Measurements from ENCODE around the gene TXNDC12.
"Not testable (repeated sequence)": the region's sequence is repeated elsewhere in the genome, so short reads cannot be mapped to it uniquely, and the experiment has no call there.

DNA sequence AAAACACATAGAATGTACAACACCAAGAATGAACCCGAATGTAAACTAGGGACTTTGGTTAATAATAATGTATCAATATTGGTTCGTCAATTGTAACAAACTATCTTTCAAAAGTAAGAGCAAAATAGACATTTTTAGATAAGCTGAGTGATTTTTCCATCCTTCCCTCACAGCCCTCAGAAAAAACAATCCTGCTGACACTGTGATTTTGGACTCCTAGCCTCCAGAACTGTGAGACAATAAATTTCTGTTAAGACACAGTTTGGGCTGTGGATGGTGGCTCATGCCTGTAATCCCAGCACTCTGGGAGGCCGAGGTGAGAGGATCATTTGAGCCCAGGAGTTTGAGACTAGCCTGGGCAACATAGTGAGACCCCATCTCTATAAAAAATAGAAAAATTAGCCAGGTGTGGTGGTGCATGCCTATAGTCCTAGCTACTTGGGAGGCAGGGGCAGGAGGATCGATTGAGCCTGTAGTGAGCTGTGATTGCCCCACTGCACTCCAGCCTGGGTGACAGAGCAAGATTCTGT lies 9.3 kb downstream of the TXNDC12 start:
- TF ChIP-seq FOXM1 (IDR thresholded peaks at IDR 0.05; ENCODE audit: borderline replicate concordance); FOXK2 (IDR thresholded peaks at IDR 0.05); TARDBP (IDR thresholded peaks at IDR 0.05); L3MBTL2 (conservative IDR thresholded peaks at IDR 0.05): not testable (repeated sequence)

All from HEK293T (cell line).